K562 (cell line): ENCODE measurements around the gene LPGAT1.

Source experiments
- BRD4 ChIP-seq: fragments of 200-600 bp; sonication (generic); IDR thresholded peaks from 2 replicates; pipeline ENCODE4 v1.6.1; 2017; ENCODE audit warnings: inconsistent platforms
- CEBPB ChIP-seq: fragments of 450-650 bp; IDR thresholded peaks from 2 replicates; pipeline ENCODE4 v1.6.1; 2016; ENCODE audit warnings: missing genetic modification characterization, missing compliant biosample characterization
- CHD4 ChIP-seq: fragments of 200-600 bp; sonication (generic); IDR thresholded peaks from 3 replicates; pipeline ENCODE4 v1.6.1; 2012; ENCODE audit warnings: low read depth, mild to moderate bottlenecking, mixed read lengths, low read length, inconsistent platforms; ENCODE audit not compliant: insufficient read depth, insufficient replicate concordance, poor library complexity, severe bottlenecking
- CTCF ChIP-seq, 3 experiments: IDR thresholded peaks in 2 of 3; conservative IDR thresholded peaks in 1 of 3; 2 replicates each; pipeline ENCODE4 v1.5.1; 2011 to 2012; ENCODE audit warnings: low read length in 3 of 3, mild to moderate bottlenecking in 3 of 3, control low read depth in 2 of 3, improper control_type of control experiment in 1 of 3, inconsistent platforms in 1 of 3, low read depth in 1 of 3, mixed read lengths in 1 of 3, moderate library complexity in 1 of 3; ENCODE audit not compliant: insufficient read depth in 2 of 3
- EZH2 ChIP-seq: IDR thresholded peaks from 2 replicates; pipeline ENCODE4 v1.6.1; 2012; ENCODE audit warnings: low read depth, mild to moderate bottlenecking, inconsistent platforms, low read length, borderline replicate concordance
- GTF3C2 ChIP-seq: IDR thresholded peaks from 3 replicates; pipeline ENCODE4 v1.6.1; 2011; ENCODE audit warnings: borderline replicate concordance, mild to moderate bottlenecking, moderate library complexity; ENCODE audit not compliant: insufficient read length; ENCODE audit errors: extremely low read depth
- RFX1 ChIP-seq: fragments of 450-650 bp; IDR thresholded peaks from 2 replicates; pipeline ENCODE4 v1.6.1; 2016; ENCODE audit warnings: mild to moderate bottlenecking, moderate library complexity
- SAFB2 ChIP-seq: fragments of 200-400 bp; formaldehyde crosslinking; IDR thresholded peaks from 2 replicates; pipeline ENCODE4 v1.6.1; 2018; ENCODE audit warnings: borderline replicate concordance, low read length, low read depth, moderate library complexity; ENCODE audit not compliant: severe bottlenecking
- SPI1 ChIP-seq: IDR thresholded peaks from 2 replicates; pipeline ENCODE4 v1.6.1; 2011; ENCODE audit warnings: low read depth, low read length, control low read depth, borderline replicate concordance
- TBP ChIP-seq: optimal IDR thresholded peaks from 2 replicates; pipeline ENCODE3; 2011; ENCODE audit warnings: low read depth, low read length, improper control_type of control experiment
- XRCC3 ChIP-seq: fragments of 450-650 bp; IDR thresholded peaks from 2 replicates; pipeline ENCODE4 v1.6.1; 2017; ENCODE audit warnings: mild to moderate bottlenecking, moderate library complexity
- ZFP36 ChIP-seq: fragments of 150-350 bp; IDR thresholded peaks from 2 replicates; pipeline ENCODE4 v1.6.1; 2018; ENCODE audit warnings: low read length, low read depth; ENCODE audit not compliant: partially characterized antibody
- ZNF274 ChIP-seq: IDR thresholded peaks from 2 replicates; pipeline ENCODE4 v1.6.1; 2011; ENCODE audit warnings: low read depth, mild to moderate bottlenecking, low read length, moderate library complexity, borderline replicate concordance
- ZNF316 ChIP-seq: fragments of 450-650 bp; IDR thresholded peaks from 2 replicates; pipeline ENCODE4 v1.6.1; 2016

DNA sequence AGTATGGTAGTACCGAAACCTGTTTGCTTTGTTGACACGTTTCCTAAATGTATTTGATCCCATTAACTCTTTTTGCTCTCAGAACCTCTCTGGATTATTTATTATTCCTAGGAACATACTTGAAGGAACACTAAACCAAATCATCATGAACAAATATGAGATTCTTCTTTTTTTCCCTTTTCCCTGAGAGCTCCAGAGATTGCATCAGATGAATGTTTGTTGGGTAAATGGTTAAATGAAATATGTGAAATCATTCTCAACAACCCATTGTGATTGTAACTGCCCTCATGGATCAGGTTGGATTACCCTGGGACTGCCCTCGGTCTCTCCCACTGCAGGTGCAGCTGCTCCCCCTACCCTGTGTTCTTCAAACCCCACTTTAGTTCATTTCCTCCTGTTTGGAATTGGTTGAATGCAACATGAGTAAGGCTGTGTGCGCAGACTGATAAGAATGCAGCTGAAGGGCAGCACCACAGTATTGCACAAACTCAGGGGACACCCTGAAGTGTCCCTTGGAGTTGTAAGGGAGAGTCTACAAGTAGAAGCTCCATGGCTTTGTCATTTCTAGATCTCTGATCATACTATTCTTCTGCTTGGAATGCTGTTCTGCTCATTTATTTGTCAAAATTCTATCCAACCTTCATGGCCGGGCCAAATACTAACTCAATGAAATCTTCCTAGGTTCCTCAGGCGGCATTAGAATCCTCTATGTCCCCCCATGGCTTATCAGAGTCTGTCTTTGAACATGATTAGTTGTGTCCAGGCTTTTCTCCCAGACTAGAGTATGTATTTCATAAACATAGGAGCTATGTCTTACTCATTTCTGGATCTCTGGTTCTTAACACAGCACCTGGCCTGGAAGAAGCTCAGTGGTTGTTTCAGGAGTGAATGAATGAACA lies 108.0 kb downstream of the LPGAT1 start:
- no peak for TF ChIP-seq RFX1
- no peak for TF ChIP-seq EZH2
- TF ChIP-seq XRCC3, result no peak
- 0 out of 2 replicates have a peak, but pooled peaks have one; percentile 36 for TF ChIP-seq BRD4
- TF ChIP-seq ZNF274, result no peak
- TF ChIP-seq CTCF (IDR thresholded peaks at IDR 0.05 in 2 of 3, conservative IDR thresholded peaks at IDR 0.05 in 1 of 3; ENCODE audit: insufficient read depth in 2 of 3, low read depth in 1 of 3, low read length in 3 of 3), result peak in 1 of 3 experiments; percentile 37; a peak in 2 of 6 replicates
- TF ChIP-seq GTF3C2, result no peak
- no peak for TF ChIP-seq SAFB2
- TF ChIP-seq ZFP36, result no peak
- TF ChIP-seq CEBPB, result peak; percentile 99
- TF ChIP-seq SPI1, result 0 out of 2 replicates have a peak, but pooled peaks have one; percentile 17
- TF ChIP-seq ZNF316, result no peak
- TF ChIP-seq TBP, result no peak
- TF ChIP-seq CHD4, result peak; percentile 38
